Peyer's patch (tissue), 4 donors: ENCODE measurements around the gene ARL6IP4.

Source experiments
- POLR2A ChIP-seq, 2 donors: fragments of 450-650 bp; IDR thresholded peaks; one replicate each; pipeline ENCODE4 v1.5.1; 2017; ENCODE audit warnings: antibody characterized with exemption in 2 of 2, mild to moderate bottlenecking in 2 of 2, moderate library complexity in 2 of 2
- TF ChIP-seq, protein P1 (sequence below), 6 experiments: fragments of 450-650 bp in 4 of 6; fragments of 200-600 bp in 2 of 6; sonication (generic) in 1 of 6; IDR thresholded peaks; one replicate each; pipeline ENCODE4 v1.5.1; 2017 to 2019; ENCODE audit warnings: antibody characterized with exemption in 6 of 6, mild to moderate bottlenecking in 3 of 6, moderate library complexity in 1 of 6

- TF ChIP-seq, protein P1, sequence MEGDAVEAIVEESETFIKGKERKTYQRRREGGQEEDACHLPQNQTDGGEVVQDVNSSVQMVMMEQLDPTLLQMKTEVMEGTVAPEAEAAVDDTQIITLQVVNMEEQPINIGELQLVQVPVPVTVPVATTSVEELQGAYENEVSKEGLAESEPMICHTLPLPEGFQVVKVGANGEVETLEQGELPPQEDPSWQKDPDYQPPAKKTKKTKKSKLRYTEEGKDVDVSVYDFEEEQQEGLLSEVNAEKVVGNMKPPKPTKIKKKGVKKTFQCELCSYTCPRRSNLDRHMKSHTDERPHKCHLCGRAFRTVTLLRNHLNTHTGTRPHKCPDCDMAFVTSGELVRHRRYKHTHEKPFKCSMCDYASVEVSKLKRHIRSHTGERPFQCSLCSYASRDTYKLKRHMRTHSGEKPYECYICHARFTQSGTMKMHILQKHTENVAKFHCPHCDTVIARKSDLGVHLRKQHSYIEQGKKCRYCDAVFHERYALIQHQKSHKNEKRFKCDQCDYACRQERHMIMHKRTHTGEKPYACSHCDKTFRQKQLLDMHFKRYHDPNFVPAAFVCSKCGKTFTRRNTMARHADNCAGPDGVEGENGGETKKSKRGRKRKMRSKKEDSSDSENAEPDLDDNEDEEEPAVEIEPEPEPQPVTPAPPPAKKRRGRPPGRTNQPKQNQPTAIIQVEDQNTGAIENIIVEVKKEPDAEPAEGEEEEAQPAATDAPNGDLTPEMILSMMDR (IDR thresholded peaks at IDR 0.05) = no peak
- TF ChIP-seq POLR2A (IDR thresholded peaks at IDR 0.05) = no peak
Measured at GRCh38 chr12:123011701-123012100, 31.2 kb downstream of the ARL6IP4 start.
